ENCODE measurements around the gene KCNIP3. TPM values are rescaled to one million over a fixed set of nuclear protein-coding genes. Genes with fewer than 3 reads are reported as not detected.

Gene KCNIP3
- total RNA-seq, 3 donors from 2014 or later (not counting 1 experiment from before 2014, with no cell fraction given) = 0.52 to 1.4 TPM; not detected in 1

- WGBS (ENCODE audit: insufficient coverage) = 81% methylated on average over 6 of the region's 6 CpGs
- H3K4me3 Mint-ChIP-seq = no peak overlapping the region
- H3K4me3 ChIP-seq (ENCODE audit: low read length) = no peak overlapping the region
- ATAC-seq (no peak), DNase-seq (peak in 1 of 2 donors; percentile 7)
- H3K27ac Mint-ChIP-seq = no peak overlapping the region
- no peaks in the 10 kb centered on the region for H3K27me3 ChIP-seq (ENCODE audit: control insufficient read depth, insufficient read depth, low read length)
- H3K36me3 Mint-ChIP-seq = no peaks in the 10 kb centered on the region
- H3K4me1 ChIP-seq (ENCODE audit: control insufficient read depth, insufficient read depth, low read length) = no peaks in the 10 kb centered on the region
- no peaks in the 10 kb centered on the region for H3K27me3 Mint-ChIP-seq (ENCODE audit: low read depth in 2 of 2)
- H3K27ac ChIP-seq (ENCODE audit: low read length) = no peak overlapping the region
- no peaks in the 10 kb centered on the region for H3K9me3 Mint-ChIP-seq
- no peaks in the 10 kb centered on the region for H3K36me3 ChIP-seq (ENCODE audit: control insufficient read depth, insufficient read depth, low read length)
- no peaks in the 10 kb centered on the region for H3K4me1 Mint-ChIP-seq
- TF ChIP-seq, protein P1, sequence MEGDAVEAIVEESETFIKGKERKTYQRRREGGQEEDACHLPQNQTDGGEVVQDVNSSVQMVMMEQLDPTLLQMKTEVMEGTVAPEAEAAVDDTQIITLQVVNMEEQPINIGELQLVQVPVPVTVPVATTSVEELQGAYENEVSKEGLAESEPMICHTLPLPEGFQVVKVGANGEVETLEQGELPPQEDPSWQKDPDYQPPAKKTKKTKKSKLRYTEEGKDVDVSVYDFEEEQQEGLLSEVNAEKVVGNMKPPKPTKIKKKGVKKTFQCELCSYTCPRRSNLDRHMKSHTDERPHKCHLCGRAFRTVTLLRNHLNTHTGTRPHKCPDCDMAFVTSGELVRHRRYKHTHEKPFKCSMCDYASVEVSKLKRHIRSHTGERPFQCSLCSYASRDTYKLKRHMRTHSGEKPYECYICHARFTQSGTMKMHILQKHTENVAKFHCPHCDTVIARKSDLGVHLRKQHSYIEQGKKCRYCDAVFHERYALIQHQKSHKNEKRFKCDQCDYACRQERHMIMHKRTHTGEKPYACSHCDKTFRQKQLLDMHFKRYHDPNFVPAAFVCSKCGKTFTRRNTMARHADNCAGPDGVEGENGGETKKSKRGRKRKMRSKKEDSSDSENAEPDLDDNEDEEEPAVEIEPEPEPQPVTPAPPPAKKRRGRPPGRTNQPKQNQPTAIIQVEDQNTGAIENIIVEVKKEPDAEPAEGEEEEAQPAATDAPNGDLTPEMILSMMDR (IDR thresholded peaks at IDR 0.05) = no peak
- intact Hi-C loops (cut with micrococcal nuclease) = no loop called here
- no peaks in the 10 kb centered on the region for H3K9me3 ChIP-seq (ENCODE audit: control insufficient read depth, insufficient read depth, low read length)
Observed at GRCh38 chr2:95271381-95271971, 25.7 kb upstream of the KCNIP3 start.

GRCh38 chr2:95272299-95272751 lies 24.8 kb upstream of the KCNIP3 start:
- DNase-seq = no peak
- no peak overlapping the region for H3K27ac ChIP-seq (ENCODE audit: low read length)
- no peaks in the 10 kb centered on the region for H3K27me3 ChIP-seq (ENCODE audit: control insufficient read depth, insufficient read depth, low read length)
- Mint-ChIP-seq H3K36me3 (no peaks in the 10 kb centered on the region), H3K27ac (no peak overlapping the region), H3K27me3 (ENCODE audit: low read depth in 2 of 2) (no peaks in the 10 kb centered on the region), H3K4me3 (no peak overlapping the region), H3K9me3 (no peaks in the 10 kb centered on the region), H3K4me1 (no peaks in the 10 kb centered on the region)
- H3K4me3 ChIP-seq (ENCODE audit: low read length) = no peak overlapping the region
- H3K4me1 ChIP-seq (ENCODE audit: control insufficient read depth, insufficient read depth, low read length) = no peaks in the 10 kb centered on the region
- TF ChIP-seq, protein P1 (IDR thresholded peaks at IDR 0.05) = no peak
- no peaks in the 10 kb centered on the region for H3K9me3 ChIP-seq (ENCODE audit: control insufficient read depth, insufficient read depth, low read length)
- intact Hi-C loops (cut with micrococcal nuclease) = no loop called here
- ATAC-seq = no peak
- 91% methylated on average over 5 of the region's 6 CpGs for WGBS (ENCODE audit: insufficient coverage)
- no peaks in the 10 kb centered on the region for H3K36me3 ChIP-seq (ENCODE audit: control insufficient read depth, insufficient read depth, low read length)

GRCh38 chr2:95272781-95273180 lies 24.4 kb upstream of the KCNIP3 start:
- H3K27ac ChIP-seq (ENCODE audit: low read length) = no peak overlapping the region
- Mint-ChIP-seq H3K27me3 (ENCODE audit: low read depth in 2 of 2) (no peaks in the 10 kb centered on the region), H3K4me3 (no peak overlapping the region), H3K27ac (no peak overlapping the region), H3K9me3 (no peaks in the 10 kb centered on the region), H3K4me1 (no peaks in the 10 kb centered on the region), H3K36me3 (no peaks in the 10 kb centered on the region)
- TF ChIP-seq, protein P1 (IDR thresholded peaks at IDR 0.05) = no peak
- no peaks in the 10 kb centered on the region for H3K36me3 ChIP-seq (ENCODE audit: control insufficient read depth, insufficient read depth, low read length)
- WGBS (ENCODE audit: insufficient coverage) = 92% methylated on average over 1 of the region's 1 CpG
- intact Hi-C loops (cut with micrococcal nuclease) = no loop called here
- no peak overlapping the region for H3K4me3 ChIP-seq (ENCODE audit: low read length)
- ATAC-seq (no peak), DNase-seq (no peak)
- no peaks in the 10 kb centered on the region for H3K4me1 ChIP-seq (ENCODE audit: control insufficient read depth, insufficient read depth, low read length)
- no peaks in the 10 kb centered on the region for H3K9me3 ChIP-seq (ENCODE audit: control insufficient read depth, insufficient read depth, low read length)
- H3K27me3 ChIP-seq (ENCODE audit: control insufficient read depth, insufficient read depth, low read length) = no peaks in the 10 kb centered on the region

All from natural killer cell (primary cell).